ENCODE results near the gene AP1G2.

AP1G2 gene

GRCh38 chr14:23571701-23572523, 4.3 kb upstream of the AP1G2 start:
- no peak for DNase-seq (ENCODE audit: low spot score)

GRCh38 chr14:23570806-23571483, 3.4 kb upstream of the AP1G2 start:
- no peak for DNase-seq (ENCODE audit: low spot score)

- DNase-seq (ENCODE audit: low spot score): no peak
These were observed 2.0 kb upstream of the AP1G2 start for GRCh38 chr14:23569443-23570151.

- no peak for DNase-seq (ENCODE audit: low spot score)
These were observed 1.2 kb upstream of the AP1G2 start for GRCh38 chr14:23568600-23569331.

- DNase-seq (ENCODE audit: low spot score): no peak
These were observed 519 bp upstream of the AP1G2 start for GRCh38 chr14:23568021-23568599.

- no peak for DNase-seq (ENCODE audit: low spot score)
These were observed 809 bp downstream of the AP1G2 start for GRCh38 chr14:23566778-23567185.

GRCh38 chr14:23566112-23566777, 1.3 kb downstream of the AP1G2 start:
- no peak for DNase-seq (ENCODE audit: low spot score)

- DNase-seq (ENCODE audit: low spot score): no peak
These were observed 2.0 kb downstream of the AP1G2 start for GRCh38 chr14:23565626-23566025.

- no peak for DNase-seq (ENCODE audit: low spot score)
These were observed 2.7 kb downstream of the AP1G2 start for GRCh38 chr14:23564876-23565275.

- no peak for DNase-seq (ENCODE audit: low spot score)
These were observed 3.3 kb downstream of the AP1G2 start for GRCh38 chr14:23564181-23564812.

GRCh38 chr14:23563473-23564180, 4.0 kb downstream of the AP1G2 start:
- DNase-seq (ENCODE audit: low spot score): no peak

- DNase-seq (ENCODE audit: low spot score): peak; percentile 64
These were observed 4.6 kb downstream of the AP1G2 start for GRCh38 chr14:23562822-23563472.

GRCh38 chr14:23561873-23562821, 5.4 kb downstream of the AP1G2 start:
- DNase-seq (ENCODE audit: low spot score): no peak

GRCh38 chr14:23561259-23561658, 6.3 kb downstream of the AP1G2 start:
- DNase-seq (ENCODE audit: low spot score): no peak

GRCh38 chr14:23559926-23560520, 7.6 kb downstream of the AP1G2 start:
- DNase-seq (ENCODE audit: low spot score): no peak

- peak; percentile 75 for DNase-seq (ENCODE audit: low spot score)
These were observed 8.3 kb downstream of the AP1G2 start for GRCh38 chr14:23559010-23559925.

Measured in hematopoietic multipotent progenitor cell treated with erythropoietin and hydrocortisone succinate and interleukin-3 and kit ligand, for 17 days (in vitro differentiated cells).